Measurements from ENCODE around the gene HOATZ. TPM values are rescaled to one million over a fixed set of nuclear protein-coding genes. Genes with fewer than 3 reads are reported as not detected.

HOATZ gene
- total and polyA plus RNA-seq, 12 donors, result not detected

- H3K27ac ChIP-seq, result no peak overlapping the region
- 71 to 78% (median 74%) methylated on average over 3 of the region's 3 CpGs for WGBS, 4 donors
- TF ChIP-seq CTCF (IDR thresholded peaks at IDR 0.05) (no peak), POLR2A (IDR thresholded peaks at IDR 0.05) (no peak)
Measured at GRCh38 chr11:111549869-111550203, 35.3 kb downstream of the HOATZ start.

GRCh38 chr11:111550258-111550657 is 35.7 kb downstream of the HOATZ start:
- Histone ChIP-seq H3K4me3 (no peak overlapping the region), H3K9me3 (replicated peaks in 1 of 3) (no peaks in the 10 kb centered on the region), H3K27ac (no peak overlapping the region), H3K36me3 (replicated peaks in 1 of 2) (no peaks in the 10 kb centered on the region), H3K27me3 (no peaks in the 10 kb centered on the region), H3K4me1 (replicated peaks in 1 of 2) (no peaks in the 10 kb centered on the region)
- no peak for DNase-seq
- TF ChIP-seq CTCF (IDR thresholded peaks at IDR 0.05) (no peak), POLR2A (IDR thresholded peaks at IDR 0.05) (no peak)
- intact Hi-C loops (cut with DNase I), result no loop called here
- WGBS, 4 donors, result 82 to 98% (median 91%) methylated on average over 2 of the region's 2 CpGs

More at GRCh38 chr11:111549869-111550203, 35.3 kb downstream of the HOATZ start:
- H3K9me3 ChIP-seq (replicated peaks in 1 of 3), result no peaks in the 10 kb centered on the region
- no peak for DNase-seq
- no peaks in the 10 kb centered on the region for H3K36me3 ChIP-seq (replicated peaks in 1 of 2)
- no peaks in the 10 kb centered on the region for H3K4me1 ChIP-seq (replicated peaks in 1 of 2)
- intact Hi-C loops (cut with DNase I), result no loop called here
- no peaks in the 10 kb centered on the region for H3K27me3 ChIP-seq
- no peak overlapping the region for H3K4me3 ChIP-seq

- Histone ChIP-seq H3K4me1 (replicated peaks in 1 of 2) (no peaks in the 10 kb centered on the region), H3K36me3 (replicated peaks in 1 of 2) (no peaks in the 10 kb centered on the region), H3K9me3 (replicated peaks in 1 of 3) (no peaks in the 10 kb centered on the region), H3K27me3 (no peaks in the 10 kb centered on the region), H3K4me3 (no peak overlapping the region), H3K27ac (no peak overlapping the region)
- no peak for DNase-seq
- intact Hi-C loops (cut with DNase I), result no loop called here
- no peak for TF ChIP-seq CTCF (IDR thresholded peaks at IDR 0.05)
- TF ChIP-seq POLR2A (IDR thresholded peaks at IDR 0.05), result no peak
Measured at GRCh38 chr11:111554532-111554931, 40.0 kb downstream of the HOATZ start.

DNA sequence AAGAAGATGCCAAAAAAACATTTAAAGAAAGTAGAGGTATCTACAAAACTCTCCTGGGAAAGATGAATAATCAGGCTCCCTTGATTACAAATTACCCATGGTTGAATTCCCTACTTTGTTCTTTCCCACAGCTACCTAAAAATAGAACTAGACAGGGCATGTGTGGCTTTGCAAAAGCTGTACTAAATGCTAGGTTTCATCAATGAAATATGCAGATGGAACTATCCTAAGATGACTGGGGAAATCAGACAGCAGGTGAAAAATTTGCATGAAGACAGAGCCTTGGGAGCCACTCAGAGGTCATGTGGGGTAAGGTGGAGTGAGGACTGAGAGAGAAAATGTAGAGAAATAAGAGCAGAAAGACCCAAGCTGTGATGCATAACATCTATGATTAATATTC is 40.7 kb downstream of the HOATZ start:
- no peaks in the 10 kb centered on the region for H3K27me3 ChIP-seq
- H3K4me1 ChIP-seq (replicated peaks in 1 of 2), result no peaks in the 10 kb centered on the region
- DNase-seq, result no peak
- intact Hi-C loops (cut with DNase I), result no loop called here
- TF ChIP-seq POLR2A (IDR thresholded peaks at IDR 0.05), result no peak
- TF ChIP-seq CTCF (IDR thresholded peaks at IDR 0.05), result no peak
- H3K4me3 ChIP-seq, result no peak overlapping the region
- no peaks in the 10 kb centered on the region for H3K36me3 ChIP-seq (replicated peaks in 1 of 2)
- no peaks in the 10 kb centered on the region for H3K9me3 ChIP-seq (replicated peaks in 1 of 3)
- no peak overlapping the region for H3K27ac ChIP-seq

Data from adrenal gland (tissue), 12 donors.